Measurements from ENCODE around the gene ARHGAP15. TPM values are rescaled to one million over a fixed set of nuclear protein-coding genes. Genes with fewer than 3 reads are reported as not detected.
A peak's percentile ranks its signal among the peaks of the same experiment; 100 is the strongest.

The ARHGAP15 gene
- polyA plus RNA-seq, 1 donor from 2014 or later, result 190 TPM

DNA sequence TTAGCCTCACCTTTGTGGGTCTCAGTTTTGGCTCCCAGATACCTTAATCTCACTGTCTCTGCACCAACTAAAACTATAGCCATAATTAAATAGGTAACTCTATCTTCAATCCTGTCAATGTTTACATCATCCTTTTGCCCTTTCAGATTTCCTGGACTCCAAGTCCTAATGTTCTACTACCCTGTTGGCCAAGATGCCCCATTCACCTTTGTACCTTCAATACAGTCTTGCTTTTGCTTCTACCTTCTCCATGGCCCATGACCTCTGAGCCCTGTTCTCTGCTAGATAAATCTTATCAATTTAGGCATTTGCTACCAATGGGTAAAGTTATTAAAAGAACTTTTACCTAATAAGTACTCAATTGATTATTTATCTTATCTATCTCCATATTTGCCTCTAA is 635.5 kb downstream of the ARHGAP15 start:
- Mint-ChIP-seq H3K27me3 (no peaks in the 10 kb centered on the region), H3K27ac (peak overlapping the region in 1 of 3 donors; percentile 26), H3K4me3 (no peak overlapping the region), H3K36me3 (peaks cover 18% of the 10 kb centered on the region), H3K4me1 (peaks cover 0 to 3% (median 0%) of the 10 kb centered on the region in 3 donors), H3K9me3 (peaks cover 0 to 4% (median 0%) of the 10 kb centered on the region in 3 donors)

- no peaks in the 10 kb centered on the region for H3K27me3 Mint-ChIP-seq
- no peaks in the 10 kb centered on the region for H3K9me3 Mint-ChIP-seq
- H3K27ac Mint-ChIP-seq, result no peak overlapping the region
- H3K4me3 Mint-ChIP-seq, result no peak overlapping the region
- peaks cover 21% of the 10 kb centered on the region for H3K36me3 Mint-ChIP-seq
- H3K4me1 Mint-ChIP-seq, result no peaks in the 10 kb centered on the region
Observed at GRCh38 chr2:143768991-143769390, 639.8 kb downstream of the ARHGAP15 start.

- H3K27ac Mint-ChIP-seq, result no peak overlapping the region
Observed at GRCh38 chr2:143771939-143772338, 642.7 kb downstream of the ARHGAP15 start.

GRCh38 chr2:143776526-143777297 is 647.5 kb downstream of the ARHGAP15 start:
- no peak overlapping the region for H3K4me3 Mint-ChIP-seq
- H3K27ac Mint-ChIP-seq, result no peak overlapping the region
- peaks cover 2% of the 10 kb centered on the region for H3K36me3 Mint-ChIP-seq
- H3K4me1 Mint-ChIP-seq, result no peaks in the 10 kb centered on the region
- H3K27me3 Mint-ChIP-seq, result no peaks in the 10 kb centered on the region
- no peaks in the 10 kb centered on the region for H3K9me3 Mint-ChIP-seq

More at GRCh38 chr2:143771939-143772338, 642.7 kb downstream of the ARHGAP15 start:
- Mint-ChIP-seq H3K36me3 (peaks cover 9% of the 10 kb centered on the region), H3K9me3 (no peaks in the 10 kb centered on the region), H3K4me3 (no peak overlapping the region), H3K4me1 (no peaks in the 10 kb centered on the region), H3K27me3 (no peaks in the 10 kb centered on the region)

DNA sequence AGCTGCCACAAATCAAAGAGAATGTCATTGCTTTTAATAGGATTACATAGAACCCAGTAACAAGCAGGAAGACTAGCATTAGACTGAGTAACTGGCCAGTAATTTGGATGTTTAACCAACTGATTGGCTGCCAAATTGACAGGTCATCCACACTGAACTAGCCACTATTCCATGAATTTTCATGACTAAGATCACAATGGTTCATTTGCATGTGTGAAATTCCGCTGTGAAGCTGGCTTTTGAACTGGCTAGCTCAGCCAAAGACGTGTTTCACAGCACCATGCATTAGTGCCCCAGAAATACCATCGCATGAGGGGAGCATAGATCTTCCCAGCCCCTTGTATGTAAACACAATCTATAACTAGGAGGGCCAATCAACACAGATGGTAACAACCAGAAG is 649.8 kb downstream of the ARHGAP15 start:
- Mint-ChIP-seq H3K36me3 (no peaks in the 10 kb centered on the region), H3K27me3 (no peaks in the 10 kb centered on the region), H3K27ac (peak overlapping the region in 1 of 3 donors; percentile 35), H3K4me1 (no peaks in the 10 kb centered on the region), H3K4me3 (peak overlapping the region in 1 of 4 donors; percentile 14), H3K9me3 (no peaks in the 10 kb centered on the region)

DNA sequence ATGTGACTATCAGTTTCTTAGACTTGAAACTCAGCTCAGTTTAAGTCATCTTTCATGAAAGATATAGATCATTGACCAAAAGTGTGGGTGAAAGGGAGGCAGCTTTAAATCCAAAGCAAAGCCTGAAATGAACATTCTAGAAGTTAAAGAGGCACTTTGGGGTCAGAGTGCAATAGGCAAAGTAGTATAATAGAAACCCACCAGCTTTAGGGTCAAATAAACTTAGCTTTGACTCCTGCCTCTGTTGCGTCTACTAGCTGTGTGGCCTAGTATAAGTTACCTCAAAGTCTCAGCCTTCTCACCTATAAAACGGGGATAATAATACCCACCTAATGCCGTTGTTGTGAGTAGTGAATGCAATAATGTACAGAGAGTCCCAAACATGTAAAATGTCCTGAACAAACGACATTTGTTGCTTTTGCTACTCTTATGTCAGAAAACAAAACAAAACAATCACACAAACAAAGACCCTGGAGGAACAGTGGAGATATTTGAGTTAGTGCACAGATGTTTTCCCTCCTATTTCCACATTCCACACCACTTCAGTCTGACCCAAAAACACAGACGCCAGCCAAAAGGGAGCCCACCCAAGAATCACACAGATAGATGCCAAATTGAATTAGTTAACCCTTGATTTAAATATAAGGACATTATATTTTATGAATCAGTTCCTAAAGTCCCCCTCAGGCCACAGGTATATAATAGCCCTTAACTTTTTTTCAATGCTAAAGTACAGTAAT is 657.0 kb downstream of the ARHGAP15 start:
- Mint-ChIP-seq H3K27ac (no peak overlapping the region), H3K36me3 (no peaks in the 10 kb centered on the region), H3K9me3 (no peaks in the 10 kb centered on the region), H3K4me1 (no peaks in the 10 kb centered on the region), H3K4me3 (no peak overlapping the region), H3K27me3 (peaks cover 1% of the 10 kb centered on the region)

DNA sequence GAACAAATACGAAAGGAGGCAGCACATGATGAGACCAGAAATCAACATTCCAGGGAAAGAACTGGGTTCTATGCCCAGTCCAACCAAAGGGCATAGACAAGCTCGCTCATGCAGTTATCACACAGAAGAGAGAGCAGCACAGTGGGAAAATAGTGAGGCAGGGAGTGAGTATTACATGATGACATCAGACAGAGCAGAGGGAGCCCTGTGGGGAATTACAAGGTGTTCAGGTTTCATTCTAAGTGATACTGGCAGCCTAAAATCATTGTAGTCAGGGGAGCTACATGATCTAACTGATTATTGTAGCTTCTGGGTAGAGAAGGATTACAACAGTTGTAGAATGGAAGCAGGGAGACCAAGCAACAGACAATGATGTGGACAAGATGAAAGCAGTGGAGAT is 658.5 kb downstream of the ARHGAP15 start:
- Mint-ChIP-seq H3K9me3 (peaks cover 0 to 6% (median 0%) of the 10 kb centered on the region in 3 donors), H3K27me3 (peaks cover 1% of the 10 kb centered on the region), H3K27ac (no peak overlapping the region), H3K4me3 (no peak overlapping the region), H3K4me1 (no peaks in the 10 kb centered on the region), H3K36me3 (no peaks in the 10 kb centered on the region)

DNA sequence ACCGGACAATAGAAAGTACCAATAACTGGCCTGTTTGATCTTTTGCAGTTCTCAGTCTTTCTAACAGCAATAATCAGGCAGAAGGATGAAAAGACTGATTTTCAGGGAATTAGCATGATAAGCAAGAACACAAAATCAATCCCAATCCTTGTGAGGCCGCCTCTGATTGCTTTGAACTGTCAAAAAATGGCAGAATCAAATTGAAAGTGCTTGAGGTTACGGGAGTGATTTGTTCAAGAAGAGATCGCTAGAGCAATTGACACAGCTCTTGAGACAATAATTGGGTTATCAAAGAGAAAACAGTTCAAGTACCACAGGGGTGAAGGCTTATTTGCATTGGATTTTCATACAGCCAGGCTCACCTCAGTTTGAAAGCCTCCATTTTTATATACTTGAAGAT is 663.4 kb downstream of the ARHGAP15 start:
- Mint-ChIP-seq H3K4me3 (no peak overlapping the region), H3K4me1 (no peaks in the 10 kb centered on the region), H3K36me3 (no peaks in the 10 kb centered on the region), H3K27me3 (peaks cover 1% of the 10 kb centered on the region), H3K9me3 (peaks cover 0 to 6% (median 0%) of the 10 kb centered on the region in 3 donors), H3K27ac (no peak overlapping the region)

DNA sequence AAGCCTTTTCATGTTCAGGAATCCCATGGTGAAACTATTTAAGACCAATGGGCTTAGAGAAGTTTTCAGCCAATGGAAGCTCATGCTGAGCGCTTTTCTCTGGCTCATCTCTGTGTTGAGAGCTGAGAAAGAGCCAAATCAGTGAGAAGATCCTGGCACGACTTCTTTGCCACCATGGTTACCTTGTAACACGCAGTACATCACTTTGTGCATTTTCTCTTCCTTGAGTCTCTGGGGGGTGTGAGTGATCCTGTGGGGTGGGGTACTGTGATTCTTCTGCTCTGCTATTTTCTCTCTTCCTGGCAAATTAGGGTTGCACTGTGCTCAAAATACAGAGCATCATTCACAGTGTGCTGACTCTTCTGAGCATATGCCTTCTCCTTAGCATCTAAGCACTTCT is 664.2 kb downstream of the ARHGAP15 start:
- H3K4me1 Mint-ChIP-seq, result no peaks in the 10 kb centered on the region
- no peaks in the 10 kb centered on the region for H3K36me3 Mint-ChIP-seq
- no peak overlapping the region for H3K27ac Mint-ChIP-seq
- H3K27me3 Mint-ChIP-seq, result peaks cover 1% of the 10 kb centered on the region
- peaks cover 0 to 8% (median 2%) of the 10 kb centered on the region in 3 donors for H3K9me3 Mint-ChIP-seq
- H3K4me3 Mint-ChIP-seq, result no peak overlapping the region

GRCh38 chr2:143796051-143796450 is 666.8 kb downstream of the ARHGAP15 start:
- H3K36me3 Mint-ChIP-seq, result peaks cover 2% of the 10 kb centered on the region

GRCh38 chr2:143801561-143801960 is 672.3 kb downstream of the ARHGAP15 start:
- no peaks in the 10 kb centered on the region for H3K27me3 Mint-ChIP-seq
- H3K9me3 Mint-ChIP-seq, result peaks cover 2 to 5% (median 3%) of the 10 kb centered on the region in 3 donors
- H3K27ac Mint-ChIP-seq, result no peak overlapping the region
- peaks cover 2% of the 10 kb centered on the region for H3K36me3 Mint-ChIP-seq
- peaks cover 10 to 16% (median 11%) of the 10 kb centered on the region in 3 donors for H3K4me1 Mint-ChIP-seq
- H3K4me3 Mint-ChIP-seq, result no peak overlapping the region

More at GRCh38 chr2:143796051-143796450, 666.8 kb downstream of the ARHGAP15 start:
- Mint-ChIP-seq H3K4me1 (no peaks in the 10 kb centered on the region), H3K27ac (no peak overlapping the region), H3K9me3 (peaks cover 2 to 8% (median 5%) of the 10 kb centered on the region in 3 donors), H3K27me3 (no peaks in the 10 kb centered on the region), H3K4me3 (no peak overlapping the region)

- Mint-ChIP-seq H3K4me1 (peaks cover 10 to 16% (median 11%) of the 10 kb centered on the region in 3 donors), H3K4me3 (peak overlapping the region in 2 of 4 donors; percentile 25 to 56), H3K9me3 (peaks cover 2 to 5% (median 3%) of the 10 kb centered on the region in 3 donors), H3K27me3 (no peaks in the 10 kb centered on the region), H3K36me3 (peaks cover 2% of the 10 kb centered on the region), H3K27ac (no peak overlapping the region)
Observed at GRCh38 chr2:143802242-143802641, 673.0 kb downstream of the ARHGAP15 start.

DNA sequence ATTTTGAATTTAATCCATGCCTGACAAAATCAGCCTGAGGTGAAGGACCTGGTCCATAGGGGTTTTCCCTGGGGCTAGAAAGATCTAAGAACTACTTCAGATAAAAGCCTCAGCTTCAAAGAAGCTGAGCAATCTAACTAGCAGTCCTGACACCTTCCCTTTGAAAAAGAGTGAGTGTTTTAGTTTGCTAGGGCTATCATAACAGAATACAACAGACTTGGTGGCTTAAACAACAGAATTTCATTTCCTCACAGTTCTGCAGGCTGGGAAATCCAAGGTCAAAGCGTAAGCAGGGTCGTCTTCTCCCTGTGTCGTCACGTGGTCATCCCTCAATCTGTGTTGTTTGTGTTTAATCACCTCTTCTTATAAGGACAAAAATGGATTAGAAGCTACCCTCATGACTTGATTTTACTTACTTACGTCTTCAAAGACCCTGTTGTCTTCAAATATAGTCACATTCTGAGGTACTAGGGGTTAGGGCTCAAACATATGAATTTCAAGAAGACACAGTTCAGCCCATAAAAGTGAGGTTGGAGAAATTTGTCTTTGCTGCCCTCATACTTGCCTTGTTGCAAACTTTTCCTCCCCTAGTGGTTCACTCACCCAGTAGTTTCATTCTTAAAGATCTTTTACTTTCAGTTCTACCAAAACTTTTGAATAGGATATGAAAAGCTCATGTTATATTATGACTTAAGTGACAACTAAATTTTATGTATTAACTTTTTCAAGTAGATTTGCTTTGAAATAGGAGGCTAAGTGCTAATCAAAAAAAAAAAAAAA is 673.8 kb downstream of the ARHGAP15 start:
- peaks cover 2% of the 10 kb centered on the region for H3K36me3 Mint-ChIP-seq
- H3K27ac Mint-ChIP-seq, result no peak overlapping the region
- H3K4me3 Mint-ChIP-seq, result peak overlapping the region; percentile 25 to 75 (median 56)
- no peaks in the 10 kb centered on the region for H3K27me3 Mint-ChIP-seq
- peaks cover 10 to 16% (median 11%) of the 10 kb centered on the region in 3 donors for H3K4me1 Mint-ChIP-seq
- peaks cover 2 to 5% (median 3%) of the 10 kb centered on the region in 3 donors for H3K9me3 Mint-ChIP-seq

GRCh38 chr2:143803936-143804335 is 674.7 kb downstream of the ARHGAP15 start:
- no peaks in the 10 kb centered on the region for H3K27me3 Mint-ChIP-seq
- no peak overlapping the region for H3K4me3 Mint-ChIP-seq
- peaks cover 10 to 16% (median 11%) of the 10 kb centered on the region in 3 donors for H3K4me1 Mint-ChIP-seq
- H3K9me3 Mint-ChIP-seq, result peaks cover 0 to 5% (median 0%) of the 10 kb centered on the region in 3 donors
- no peaks in the 10 kb centered on the region for H3K36me3 Mint-ChIP-seq
- H3K27ac Mint-ChIP-seq, result no peak overlapping the region

GRCh38 chr2:143805666-143806065 is 676.4 kb downstream of the ARHGAP15 start:
- no peaks in the 10 kb centered on the region for H3K36me3 Mint-ChIP-seq
- H3K4me1 Mint-ChIP-seq, result peaks cover 10 to 16% (median 11%) of the 10 kb centered on the region in 3 donors
- no peaks in the 10 kb centered on the region for H3K9me3 Mint-ChIP-seq
- no peak overlapping the region for H3K4me3 Mint-ChIP-seq
- no peak overlapping the region for H3K27ac Mint-ChIP-seq
- no peaks in the 10 kb centered on the region for H3K27me3 Mint-ChIP-seq

Measured in IgD-negative memory B cell (primary cell).